Activated naive CD8-positive, alpha-beta T cell treated with anti-CD3 and anti-CD28 coated beads, Interleukin-2, amount 10 ng/mL, durations not matched to agents 7 days and 5 days (primary cell): ENCODE measurements around the gene ANAPC15. TPM values are rescaled to one million over a fixed set of nuclear protein-coding genes. Genes with fewer than 3 reads are reported as not detected.
A peak's percentile ranks its signal among the peaks of the same experiment; 100 is the strongest.

Experiments
- ATAC-seq: fragments of 150-1000 bp; cut with Tn5 transposase; one replicate; pipeline ENCODE4 v1.10.0; 2021; ENCODE audit warnings: low read depth, moderate library complexity
- POLR2A ChIA-PET: fragments of 350-600 bp; sonication (Branson Sonifier 250); formaldehyde crosslinking; loops from one replicate; lab custom pipeline; 2021; ENCODE audit warnings: antibody characterized with exemption; lab: Charles Lee
- DNase-seq: peaks from one replicate; pipeline ENCODE4 v3.0.0; 2021
- H3K27ac Mint-ChIP-seq: one replicate; pipeline ENCODE4 v1.8.0; 2022; ENCODE audit warnings: mild to moderate bottlenecking, mixed read lengths
- H3K27me3 Mint-ChIP-seq: one replicate; pipeline ENCODE4 v1.8.0; 2022; ENCODE audit warnings: mild to moderate bottlenecking, moderate library complexity, mixed read lengths
- H3K36me3 Mint-ChIP-seq: one replicate; pipeline ENCODE4 v1.8.0; 2021; ENCODE audit warnings: mild to moderate bottlenecking, mixed read lengths
- H3K4me1 Mint-ChIP-seq: one replicate; pipeline ENCODE4 v1.8.0; 2021; ENCODE audit warnings: mixed read lengths
- H3K4me3 Mint-ChIP-seq: one replicate; pipeline ENCODE4 v1.8.0; 2022; ENCODE audit warnings: mild to moderate bottlenecking, moderate library complexity, mixed read lengths
- H3K9me3 Mint-ChIP-seq: one replicate; pipeline ENCODE4 v1.8.0; 2021; ENCODE audit warnings: mixed read lengths
- total RNA-seq, 2 experiments: library from RNA; stranded (reverse); gene quantifications; one replicate each; pipeline ENCODE4 v1.2.3, GENCODE V29; 2021

Gene ANAPC15
- total RNA-seq, 2 experiments from 2014 or later = 49.0 to 52.5 TPM

GRCh38 chr11:72078477-72078876 is 34.0 kb downstream of the ANAPC15 start:
- Mint-ChIP-seq H3K4me3 (peak overlapping the region; percentile 87), H3K36me3 (peaks cover 17% of the 10 kb centered on the region), H3K4me1 (peaks cover 51% of the 10 kb centered on the region), H3K9me3 (no peaks in the 10 kb centered on the region), H3K27ac (peak overlapping the region; percentile 43), H3K27me3 (no peaks in the 10 kb centered on the region)
- no peak for DNase-seq
- no peak for ATAC-seq
- POLR2A ChIA-PET = interaction anchor here (0.8 to 2.7 kb wide), 5 partner anchors 8 to 39 kb away, joined by 3 to 10 read pairs (median 4); partner anchors contain the start of gene ANAPC15

GRCh38 chr11:72075756-72076155 is 36.7 kb downstream of the ANAPC15 start:
- H3K9me3 Mint-ChIP-seq = no peaks in the 10 kb centered on the region
- POLR2A ChIA-PET = interaction anchor here (1.2 to 1.3 kb wide), 2 partner anchors 23 to 36 kb away, joined by 3 to 7 read pairs; no protein-coding TSS in a partner anchor
- no peak for DNase-seq
- no peak overlapping the region for H3K27ac Mint-ChIP-seq
- H3K4me3 Mint-ChIP-seq = no peak overlapping the region
- no peak for ATAC-seq
- H3K27me3 Mint-ChIP-seq = no peaks in the 10 kb centered on the region
- peaks cover 51% of the 10 kb centered on the region for H3K4me1 Mint-ChIP-seq
- peaks cover 23% of the 10 kb centered on the region for H3K36me3 Mint-ChIP-seq

- peaks cover 28% of the 10 kb centered on the region for H3K36me3 Mint-ChIP-seq
- POLR2A ChIA-PET = interaction anchor here (1.2 to 1.3 kb wide), 2 partner anchors 22 to 35 kb away, joined by 3 to 7 read pairs; no protein-coding TSS in a partner anchor
- H3K27me3 Mint-ChIP-seq = no peaks in the 10 kb centered on the region
- no peak for ATAC-seq
- H3K9me3 Mint-ChIP-seq = no peaks in the 10 kb centered on the region
- no peak overlapping the region for H3K27ac Mint-ChIP-seq
- no peak overlapping the region for H3K4me3 Mint-ChIP-seq
- no peak for DNase-seq
- peaks cover 55% of the 10 kb centered on the region for H3K4me1 Mint-ChIP-seq
These were observed 37.4 kb downstream of the ANAPC15 start for GRCh38 chr11:72075109-72075508.

GRCh38 chr11:72072348-72072747 is 40.1 kb downstream of the ANAPC15 start:
- H3K4me1 Mint-ChIP-seq = peaks cover 52% of the 10 kb centered on the region
- no peak for DNase-seq
- H3K4me3 Mint-ChIP-seq = no peak overlapping the region
- H3K27me3 Mint-ChIP-seq = no peaks in the 10 kb centered on the region
- H3K36me3 Mint-ChIP-seq = peaks cover 38% of the 10 kb centered on the region
- no peaks in the 10 kb centered on the region for H3K9me3 Mint-ChIP-seq
- POLR2A ChIA-PET = no interaction called here
- H3K27ac Mint-ChIP-seq = peak overlapping the region; percentile 42
- peak; percentile 67 for ATAC-seq

GRCh38 chr11:72070491-72070890 is 42.0 kb downstream of the ANAPC15 start:
- Mint-ChIP-seq H3K36me3 (peaks cover 42% of the 10 kb centered on the region), H3K9me3 (no peaks in the 10 kb centered on the region), H3K27me3 (no peaks in the 10 kb centered on the region), H3K4me3 (no peak overlapping the region), H3K4me1 (peaks cover 48% of the 10 kb centered on the region), H3K27ac (no peak overlapping the region)
- no peak for ATAC-seq
- no peak for DNase-seq
- POLR2A ChIA-PET = interaction anchor here (1.4 kb wide), 1 partner anchor 9 kb away, joined by 4 read pairs; no protein-coding TSS in a partner anchor

GRCh38 chr11:72069787-72070251 is 42.7 kb downstream of the ANAPC15 start:
- Mint-ChIP-seq H3K27ac (peak overlapping the region; percentile 52), H3K36me3 (peaks cover 40% of the 10 kb centered on the region), H3K4me1 (peaks cover 47% of the 10 kb centered on the region), H3K27me3 (no peaks in the 10 kb centered on the region), H3K9me3 (no peaks in the 10 kb centered on the region), H3K4me3 (no peak overlapping the region)
- ATAC-seq (no peak), DNase-seq (no peak)
- POLR2A ChIA-PET = interaction anchor here (1.4 kb wide), 1 partner anchor 10 kb away, joined by 4 read pairs; no protein-coding TSS in a partner anchor

GRCh38 chr11:72069200-72069599 is 43.3 kb downstream of the ANAPC15 start:
- Mint-ChIP-seq H3K27me3 (no peaks in the 10 kb centered on the region), H3K4me1 (peaks cover 47% of the 10 kb centered on the region), H3K27ac (peak overlapping the region; percentile 60), H3K4me3 (no peak overlapping the region), H3K9me3 (no peaks in the 10 kb centered on the region), H3K36me3 (peaks cover 38% of the 10 kb centered on the region)
- POLR2A ChIA-PET = interaction anchor here (0.7 kb wide), 1 partner anchor 318 kb away, joined by 4 read pairs; no protein-coding TSS in a partner anchor
- ATAC-seq (no peak), DNase-seq (no peak)

- Mint-ChIP-seq H3K27me3 (no peaks in the 10 kb centered on the region), H3K9me3 (no peaks in the 10 kb centered on the region), H3K4me1 (peaks cover 40% of the 10 kb centered on the region), H3K27ac (no peak overlapping the region), H3K36me3 (peaks cover 36% of the 10 kb centered on the region), H3K4me3 (no peak overlapping the region)
- POLR2A ChIA-PET = interaction anchor here (1.1 to 1.5 kb wide), 2 partner anchors 11 to 45 kb away, joined by 3 read pairs; partner anchors contain the start of gene ANAPC15
- DNase-seq = no peak
- no peak for ATAC-seq
These were observed 44.8 kb downstream of the ANAPC15 start for GRCh38 chr11:72067676-72068075.

GRCh38 chr11:72067266-72067665 is 45.2 kb downstream of the ANAPC15 start:
- ATAC-seq = no peak
- H3K4me3 Mint-ChIP-seq = no peak overlapping the region
- POLR2A ChIA-PET = interaction anchor here (1.1 to 1.5 kb wide), 2 partner anchors 12 to 45 kb away, joined by 3 read pairs; partner anchors contain the start of gene ANAPC15
- no peak overlapping the region for H3K27ac Mint-ChIP-seq
- H3K4me1 Mint-ChIP-seq = peaks cover 36% of the 10 kb centered on the region
- H3K27me3 Mint-ChIP-seq = no peaks in the 10 kb centered on the region
- peaks cover 35% of the 10 kb centered on the region for H3K36me3 Mint-ChIP-seq
- DNase-seq = no peak
- H3K9me3 Mint-ChIP-seq = no peaks in the 10 kb centered on the region

GRCh38 chr11:72066855-72067254 is 45.6 kb downstream of the ANAPC15 start:
- no peak overlapping the region for H3K27ac Mint-ChIP-seq
- no peak for ATAC-seq

GRCh38 chr11:72061739-72062396 is 50.6 kb downstream of the ANAPC15 start:
- no peaks in the 10 kb centered on the region for H3K27me3 Mint-ChIP-seq
- H3K9me3 Mint-ChIP-seq = no peaks in the 10 kb centered on the region
- H3K36me3 Mint-ChIP-seq = peaks cover 16% of the 10 kb centered on the region
- DNase-seq (no peak), ATAC-seq (no peak)
- H3K4me1 Mint-ChIP-seq = peaks cover 10% of the 10 kb centered on the region
- H3K4me3 Mint-ChIP-seq = no peak overlapping the region
- no peak overlapping the region for H3K27ac Mint-ChIP-seq
- POLR2A ChIA-PET = no interaction called here

More at GRCh38 chr11:72066855-72067254, 45.6 kb downstream of the ANAPC15 start:
- Mint-ChIP-seq H3K27me3 (no peaks in the 10 kb centered on the region), H3K36me3 (peaks cover 34% of the 10 kb centered on the region), H3K4me1 (peaks cover 32% of the 10 kb centered on the region), H3K9me3 (no peaks in the 10 kb centered on the region), H3K4me3 (no peak overlapping the region)
- POLR2A ChIA-PET = interaction anchor here (1.1 kb wide), 1 partner anchor 46 kb away, joined by 3 read pairs; the partner anchor contains the start of gene ANAPC15
- no peak for DNase-seq
